Gastrocnemius medialis (tissue), 4 donors: ENCODE data around the gene CASQ2.

Experiments used
- CTCF ChIP-seq, 5 experiments: fragments of 450-650 bp in 3 of 5; fragments of 200-600 bp in 2 of 5; sonication (generic) in 2 of 5; IDR thresholded peaks in 4 of 5; conservative IDR thresholded peaks in 1 of 5; 1 replicate in 4 of 5; 2 replicates in 1 of 5; pipeline ENCODE4 v1.5.1; 2016 to 2019; ENCODE audit warnings: antibody characterized with exemption in 5 of 5, mild to moderate bottlenecking in 3 of 5, moderate library complexity in 3 of 5
- POLR2A ChIP-seq, 2 donors: fragments of 450-650 bp; IDR thresholded peaks; one replicate each; pipeline ENCODE4 v1.6.1; 2017; ENCODE audit warnings: antibody characterized with exemption in 2 of 2, mild to moderate bottlenecking in 2 of 2, moderate library complexity in 2 of 2

GRCh38 chr1:115767403-115767802 lies 1.1 kb downstream of the CASQ2 start:
- no peak for TF ChIP-seq CTCF (IDR thresholded peaks at IDR 0.05 in 4 of 5, conservative IDR thresholded peaks at IDR 0.05 in 1 of 5)
- TF ChIP-seq POLR2A (IDR thresholded peaks at IDR 0.05) = no peak
